Activated CD8-positive, alpha-beta T cell treated with anti-CD3 and anti-CD28 coated beads for 36 hours (primary cell): Measurements from ENCODE around the gene SLC4A4. TPM values are rescaled to one million over a fixed set of nuclear protein-coding genes. Genes with fewer than 3 reads are reported as not detected.

Source experiments
- ATAC-seq: fragments of 200-7000 bp; cut with Tn5 transposase; one replicate; pipeline ENCODE4 v1.10.0; 2021; ENCODE audit warnings: mild to moderate bottlenecking, moderate library complexity
- CTCF ChIA-PET: fragments of 350-600 bp; sonication (Branson Sonifier 250); formaldehyde crosslinking; loops from one replicate; lab custom pipeline; 2021; ENCODE audit warnings: antibody characterized with exemption; lab: Charles Lee
- POLR2A ChIA-PET: fragments of 350-600 bp; sonication (Branson Sonifier 250); formaldehyde crosslinking; loops from one replicate; lab custom pipeline; 2021; ENCODE audit warnings: antibody characterized with exemption; lab: Charles Lee
- DNase-seq: peaks from one replicate; pipeline ENCODE4 v3.0.0-alpha.2; 2020
- H3K27ac Mint-ChIP-seq: one replicate; pipeline ENCODE4 v1.8.0; 2021; ENCODE audit warnings: mild to moderate bottlenecking, mixed read lengths
- H3K27me3 Mint-ChIP-seq: one replicate; pipeline ENCODE4 v1.8.0; 2021; ENCODE audit warnings: mixed read lengths
- H3K36me3 Mint-ChIP-seq: one replicate; pipeline ENCODE4 v1.8.0; 2021; ENCODE audit warnings: low read depth, mixed read lengths
- H3K4me1 Mint-ChIP-seq: one replicate; pipeline ENCODE4 v1.8.0; 2021; ENCODE audit warnings: low read depth, mixed read lengths
- H3K4me3 Mint-ChIP-seq: one replicate; pipeline ENCODE4 v1.8.0; 2021; ENCODE audit warnings: mild to moderate bottlenecking, moderate library complexity, mixed read lengths
- H3K9me3 Mint-ChIP-seq: one replicate; pipeline ENCODE4 v1.8.0; 2021; ENCODE audit warnings: mixed read lengths
- CTCF ChIP-seq: fragments of 200-600 bp; IDR thresholded peaks from one replicate; pipeline ENCODE4 v1.8.0; 2022; ENCODE audit warnings: antibody characterized with exemption, mild to moderate bottlenecking
- intact Hi-C: fragments of 100-400 bp; cut with micrococcal nuclease; formaldehyde crosslinking; loops from one replicate; pipeline ENCODE4 v1.10.0; 2022
- total RNA-seq, 2 experiments: library from RNA; stranded (reverse); gene quantifications; one replicate each; pipeline ENCODE4 v1.2.3, GENCODE V29; 2021

SLC4A4 gene
- total RNA-seq, 2 experiments from 2014 or later: 0.59 to 0.81 TPM

GRCh38 chr4:71520308-71520707 lies 181.5 kb downstream of the SLC4A4 start:
- H3K4me1 Mint-ChIP-seq: no peaks in the 10 kb centered on the region
- POLR2A ChIA-PET: no interaction called here
- no peaks in the 10 kb centered on the region for H3K27me3 Mint-ChIP-seq

GRCh38 chr4:71520850-71521249 lies 182.0 kb downstream of the SLC4A4 start:
- ATAC-seq: no peak
- Mint-ChIP-seq H3K4me1 (no peaks in the 10 kb centered on the region), H3K27ac (no peak overlapping the region), H3K4me3 (no peak overlapping the region), H3K36me3 (no peaks in the 10 kb centered on the region), H3K9me3 (peaks cover 4% of the 10 kb centered on the region), H3K27me3 (no peaks in the 10 kb centered on the region)
- CTCF ChIA-PET: interaction anchor here (1.1 kb wide), 1 partner anchor 14 kb away, joined by 3 read pairs; no protein-coding TSS in a partner anchor
- no peak for DNase-seq
- intact Hi-C loops: no loop called here
- POLR2A ChIA-PET: no interaction called here
- TF ChIP-seq CTCF: no peak

More at GRCh38 chr4:71520308-71520707, 181.5 kb downstream of the SLC4A4 start:
- no peak for ATAC-seq
- peaks cover 7% of the 10 kb centered on the region for H3K9me3 Mint-ChIP-seq
- intact Hi-C loops: no loop called here
- DNase-seq: no peak
- no peaks in the 10 kb centered on the region for H3K36me3 Mint-ChIP-seq
- CTCF ChIA-PET: interaction anchor here (1.1 kb wide), 1 partner anchor 13 kb away, joined by 3 read pairs; no protein-coding TSS in a partner anchor
- no peak for TF ChIP-seq CTCF
- no peak overlapping the region for H3K4me3 Mint-ChIP-seq
- H3K27ac Mint-ChIP-seq: no peak overlapping the region

GRCh38 chr4:71524756-71525155 lies 185.9 kb downstream of the SLC4A4 start:
- ATAC-seq (no peak), DNase-seq (no peak)
- Mint-ChIP-seq H3K27me3 (no peaks in the 10 kb centered on the region), H3K4me3 (no peak overlapping the region), H3K9me3 (no peaks in the 10 kb centered on the region), H3K27ac (no peak overlapping the region), H3K36me3 (no peaks in the 10 kb centered on the region), H3K4me1 (no peaks in the 10 kb centered on the region)
- CTCF ChIA-PET: no interaction called here
- POLR2A ChIA-PET: no interaction called here
- intact Hi-C loops: no loop called here
- TF ChIP-seq CTCF: no peak

- intact Hi-C loops: no loop called here
Observed at GRCh38 chr4:71526637-71527406, 188.0 kb downstream of the SLC4A4 start.

More at GRCh38 chr4:71526637-71527406, 188.0 kb downstream of the SLC4A4 start:
- H3K4me1 Mint-ChIP-seq: no peaks in the 10 kb centered on the region
- ChIA-PET POLR2A (no interaction called here), CTCF (no interaction called here)
- no peak for TF ChIP-seq CTCF
- H3K9me3 Mint-ChIP-seq: no peaks in the 10 kb centered on the region
- no peaks in the 10 kb centered on the region for H3K27me3 Mint-ChIP-seq
- DNase-seq (no peak), ATAC-seq (no peak)
- no peak overlapping the region for H3K27ac Mint-ChIP-seq
- H3K36me3 Mint-ChIP-seq: no peaks in the 10 kb centered on the region
- H3K4me3 Mint-ChIP-seq: no peak overlapping the region
